WTC11 (cell line): Measurements from ENCODE around the gene MAP1LC3C.

Experiments
- CBFB ChIP-seq: sonication (generic); formaldehyde crosslinking; IDR thresholded peaks from 2 replicates; pipeline ENCODE4 v1.8.1; 2022; ENCODE audit warnings: mild to moderate bottlenecking, low read depth, missing genetic modification reagents
- CTCF ChIP-seq: fragments of 200-600 bp; IDR thresholded peaks from 2 replicates; pipeline ENCODE4 v1.8.0; 2022; ENCODE audit warnings: antibody characterized with exemption
- JUN ChIP-seq: sonication (generic); formaldehyde crosslinking; IDR thresholded peaks from 2 replicates; pipeline ENCODE4 v1.8.0; 2023; ENCODE audit warnings: mild to moderate bottlenecking, missing genetic modification reagents
- MAX ChIP-seq: sonication (generic); formaldehyde crosslinking; IDR thresholded peaks from 2 replicates; pipeline ENCODE4 v1.8.0; 2022; ENCODE audit warnings: mild to moderate bottlenecking, missing genetic modification reagents
- MLX ChIP-seq: sonication (generic); formaldehyde crosslinking; IDR thresholded peaks from 2 replicates; pipeline ENCODE4 v1.8.1; 2023; ENCODE audit warnings: mild to moderate bottlenecking, missing genetic modification reagents, moderate library complexity
- TCF7 ChIP-seq: sonication (generic); formaldehyde crosslinking; IDR thresholded peaks from 2 replicates; pipeline ENCODE4 v1.8.0; 2022; ENCODE audit warnings: mild to moderate bottlenecking, low read depth, missing genetic modification reagents, moderate library complexity
- TEAD1 ChIP-seq: sonication (generic); formaldehyde crosslinking; IDR thresholded peaks from 2 replicates; pipeline ENCODE4 v1.8.0; 2022; ENCODE audit warnings: mild to moderate bottlenecking, missing genetic modification reagents
- USF2 ChIP-seq: sonication (generic); formaldehyde crosslinking; IDR thresholded peaks from 2 replicates; pipeline ENCODE4 v1.8.1; 2023; ENCODE audit warnings: mild to moderate bottlenecking, missing genetic modification reagents, moderate library complexity
- ZNF512 ChIP-seq: sonication (generic); formaldehyde crosslinking; IDR thresholded peaks from 2 replicates; pipeline ENCODE4 v1.8.1; 2022; ENCODE audit warnings: missing genetic modification reagents, borderline replicate concordance

- TF ChIP-seq CTCF = no peak
- no peak for TF ChIP-seq USF2 (CRISPR knock-in tag)
- TF ChIP-seq MLX (CRISPR knock-in tag) = no peak
- no peak for TF ChIP-seq TCF7 (CRISPR knock-in tag)
- no peak for TF ChIP-seq ZNF512 (CRISPR knock-in tag)
- TF ChIP-seq MAX (CRISPR knock-in tag) = no peak
- TF ChIP-seq CBFB = no peak
- TF ChIP-seq JUN (CRISPR knock-in tag) = no peak
- TF ChIP-seq TEAD1 (CRISPR knock-in tag) = no peak
Observed at GRCh38 chr1:241950390-241950789, 48.5 kb downstream of the MAP1LC3C start.
